HG02943 (cell line): ENCODE data around the gene REST.
"Not testable (repeated sequence)": the region's sequence is repeated elsewhere in the genome, so short reads cannot be mapped to it uniquely, and the experiment has no call there.

Source experiments
- ATAC-seq: cut with Tn5 transposase; IDR thresholded peaks from one replicate; pipeline ENCODE4 v1.9.1; 2021; ENCODE audit warnings: mild to moderate bottlenecking, low read depth, moderate library complexity; ENCODE audit not compliant: unreplicated experiment

The REST gene

GRCh38 chr4:56907489-56908205 lies at the start of gene REST:
TSS of gene REST (plus strand) at chr4:56907900. CDS start at chr4:56910639, 2,739 bp downstream.
- peak; percentile 44 for ATAC-seq

GRCh38 chr4:56859841-56860240 lies 47.9 kb upstream of the REST start:
- no peak for ATAC-seq

GRCh38 chr4:56860781-56861180 lies 46.9 kb upstream of the REST start:
- no peak for ATAC-seq

- ATAC-seq: no peak
These were observed 46.3 kb upstream of the REST start for GRCh38 chr4:56861360-56861759.

- ATAC-seq: no peak
These were observed 44.1 kb upstream of the REST start for GRCh38 chr4:56863441-56864139.

GRCh38 chr4:56870946-56871345 lies 36.8 kb upstream of the REST start:
- ATAC-seq: no peak

GRCh38 chr4:56871371-56871866 lies 36.3 kb upstream of the REST start:
- ATAC-seq: no peak

GRCh38 chr4:56874166-56874565 lies 33.5 kb upstream of the REST start:
- no peak for ATAC-seq

- ATAC-seq: no peak
These were observed 32.8 kb upstream of the REST start for GRCh38 chr4:56874923-56875322.

- no peak for ATAC-seq
These were observed 31.4 kb upstream of the REST start for GRCh38 chr4:56876264-56876663.

- no peak for ATAC-seq
These were observed 27.7 kb upstream of the REST start for GRCh38 chr4:56879996-56880395.

GRCh38 chr4:56880572-56880971 lies 27.1 kb upstream of the REST start:
- ATAC-seq: no peak

GRCh38 chr4:56884511-56884910 lies 23.2 kb upstream of the REST start:
- ATAC-seq: not testable (repeated sequence)

GRCh38 chr4:56892691-56893090 lies 15.0 kb upstream of the REST start:
- ATAC-seq: no peak

- ATAC-seq: not testable (repeated sequence)
These were observed 9.9 kb upstream of the REST start for GRCh38 chr4:56897842-56898241.

GRCh38 chr4:56900186-56900585 lies 7.5 kb upstream of the REST start:
- ATAC-seq: not testable (repeated sequence)

- no peak for ATAC-seq
These were observed 5.0 kb upstream of the REST start for GRCh38 chr4:56902703-56903102.

- ATAC-seq: no peak
These were observed 1.9 kb upstream of the REST start for GRCh38 chr4:56905796-56906195.

GRCh38 chr4:56906489-56907393 lies 959 bp upstream of the REST start:
- no peak for ATAC-seq

- peak; percentile 54 for ATAC-seq
These were observed 746 bp downstream of the REST start for GRCh38 chr4:56908206-56909085.
